GM12878 (cell line): ENCODE data around the gene ATF2. TPM values are rescaled to one million over a fixed set of nuclear protein-coding genes. Genes with fewer than 3 reads are reported as not detected.
"Not testable (repeated sequence)": the region's sequence is repeated elsewhere in the genome, so short reads cannot be mapped to it uniquely, and the experiment has no call there.

Experiments used
- ATAC-seq: fragments of 200-7000 bp; cut with Tn5 transposase; 3 replicates; pipeline ENCODE4 v1.9.1; 2020; ENCODE audit warnings: mild to moderate bottlenecking, moderate library complexity
- BruUV-seq: library from RNA; stranded (reverse); fragments of 400-500 nt; replicated peaks from 2 replicates; lab custom pipeline; 2021; lab: Mats Ljungman, UMichigan
- CTCF ChIA-PET: fragments of 300-600 bp; sonication (Branson Sonifier 250); formaldehyde crosslinking; extraction: SDS; loops from one replicate; lab custom pipeline; 2021; ENCODE audit warnings: inconsistent platforms; lab: Yijun Ruan, JAX
- POLR2A ChIA-PET: fragments of 350-600 bp; formaldehyde crosslinking; extraction: SDS; loops from one replicate; lab custom pipeline; 2021; ENCODE audit warnings: inconsistent platforms; lab: Charles Lee
- RAD21 ChIA-PET: fragments of 300-600 bp; sonication (Branson Sonifier 250); formaldehyde crosslinking; loops from one replicate; lab custom pipeline; 2023; ENCODE audit warnings: antibody characterized with exemption; ENCODE audit not compliant: unreplicated experiment; lab: Charles Lee
- SMC1A ChIA-PET: fragments of 300-600 bp; sonication (Branson Sonifier 250); formaldehyde crosslinking; loops from one replicate; lab custom pipeline; 2023; ENCODE audit not compliant: unreplicated experiment, uncharacterized antibody; lab: Charles Lee
- DNase-seq: peaks from one replicate; pipeline ENCODE4 v3.0.0-alpha.2; 2011; ENCODE audit warnings: low read depth, low spot score
- FAIRE-seq: peaks from 3 replicates; lab custom pipeline; 2011; peaks lifted over from hg19 to GRCh38; lab: Jason Lieb, UNC
- H2AFZ ChIP-seq: 2 replicates; pipeline ENCODE4 v1.6.0; 2011; ENCODE audit warnings: low read depth, low read length, control low read depth; ENCODE audit not compliant: control insufficient read depth
- H3K27ac ChIP-seq: 2 replicates; pipeline ENCODE4 v1.5.1; 2011; ENCODE audit warnings: control low read depth; ENCODE audit not compliant: control insufficient read depth, insufficient read depth
- H3K27me3 ChIP-seq, 2 experiments: replicated peaks in 1 of 2; 2 replicates each; pipeline versions ENCODE4 v1.6.0 to v1.6.1; 2011; ENCODE audit warnings: low read length in 1 of 2; ENCODE audit not compliant: control insufficient read depth in 2 of 2, insufficient read depth in 2 of 2
- H3K36me3 ChIP-seq, 2 experiments: 2 replicates each; pipeline ENCODE4 v1.5.1; 2011; ENCODE audit warnings: low read length in 1 of 2; ENCODE audit not compliant: control insufficient read depth in 2 of 2, insufficient read depth in 2 of 2
- H3K4me1 ChIP-seq: 2 replicates; pipeline ENCODE4 v1.6.1; 2011; ENCODE audit warnings: mild to moderate bottlenecking, low read length, moderate library complexity, mixed read lengths; ENCODE audit not compliant: control insufficient read depth, insufficient read depth
- H3K4me2 ChIP-seq: 2 replicates; pipeline ENCODE4 v1.6.0; 2011; ENCODE audit warnings: control low read depth; ENCODE audit not compliant: control insufficient read depth, insufficient read depth
- H3K4me3 ChIP-seq: fragments of 200-600 bp; sonication (generic); 2 replicates; pipeline ENCODE4 v1.5.1; 2016
- H3K79me2 ChIP-seq: 2 replicates; pipeline ENCODE4 v1.6.0; 2011; ENCODE audit warnings: low read length; ENCODE audit not compliant: control insufficient read depth, insufficient read depth
- H3K9ac ChIP-seq: 2 replicates; pipeline ENCODE4 v1.8.0; 2011; ENCODE audit warnings: low read length, control low read depth, mixed read lengths; ENCODE audit not compliant: control insufficient read depth, insufficient read depth
- H3K9me3 ChIP-seq: replicated peaks from 3 replicates; pipeline ENCODE4 v1.5.1; 2011; ENCODE audit warnings: mild to moderate bottlenecking, low read length; ENCODE audit not compliant: control insufficient read depth, insufficient read depth
- H4K20me1 ChIP-seq: 2 replicates; pipeline ENCODE4 v1.6.0; 2011; ENCODE audit not compliant: control insufficient read depth, insufficient read depth
- CBX5 ChIP-seq: sonication (generic); IDR thresholded peaks from 2 replicates; pipeline ENCODE4 v1.6.1; 2016; ENCODE audit warnings: low read depth, moderate library complexity, mild to moderate bottlenecking, inconsistent platforms
- E2F8 ChIP-seq: fragments of 450-650 bp; IDR thresholded peaks from 2 replicates; pipeline ENCODE4 v1.6.1; 2018; ENCODE audit warnings: mild to moderate bottlenecking, low read depth, moderate library complexity; ENCODE audit not compliant: partially characterized antibody
- EED ChIP-seq: sonication (generic); IDR thresholded peaks from 2 replicates; pipeline ENCODE4 v1.6.1; 2016; ENCODE audit warnings: antibody characterized with exemption, low read depth
- IRF4 ChIP-seq: IDR thresholded peaks from 2 replicates; pipeline ENCODE4 v1.6.1; 2011; ENCODE audit warnings: low read depth, low read length
- KDM1A ChIP-seq: fragments of 200-600 bp; sonication (generic); IDR thresholded peaks from 2 replicates; pipeline ENCODE4 v1.6.1; 2016; ENCODE audit warnings: borderline replicate concordance
- LARP7 ChIP-seq: fragments of 450-650 bp; IDR thresholded peaks from 2 replicates; pipeline ENCODE4 v1.6.1; 2017; ENCODE audit warnings: mild to moderate bottlenecking
- MEF2B ChIP-seq: fragments of 450-650 bp; IDR thresholded peaks from 2 replicates; pipeline ENCODE4 v1.6.1; 2018; ENCODE audit warnings: mild to moderate bottlenecking, moderate library complexity; ENCODE audit not compliant: partially characterized antibody, poor library complexity, severe bottlenecking
- USF2 ChIP-seq: IDR thresholded peaks from 2 replicates; pipeline ENCODE4 v1.6.1; 2011; ENCODE audit warnings: low read depth, low read length, improper control_type of control experiment, borderline replicate concordance
- ZBTB33 ChIP-seq: fragments of 450-650 bp; IDR thresholded peaks from 2 replicates; pipeline ENCODE4 v1.6.1; 2017; ENCODE audit warnings: mild to moderate bottlenecking
- ZNF217 ChIP-seq: fragments of 450-650 bp; IDR thresholded peaks from 2 replicates; pipeline ENCODE4 v1.6.1; 2017; ENCODE audit warnings: antibody characterized with exemption, mild to moderate bottlenecking
- WGBS: methylation state at CpG from one replicate; pipeline ENCODE4 v1.1.6; 2016; ENCODE audit warnings: low lambda C conversion rate; ENCODE audit not compliant: insufficient replicate concordance, insufficient coverage; ENCODE audit errors: missing lambda C conversion rate; 5-methylcytosine and 5-hydroxymethylcytosine counted together
- in situ Hi-C: fragments of 300-500 bp; cut with MboI; formaldehyde crosslinking; loops from 9 replicates; pipeline ENCODE4 v1.14.3; 2018; ENCODE audit warnings: mixed read lengths
- intact Hi-C: fragments of 100-400 bp; cut with micrococcal nuclease; formaldehyde crosslinking; loops from one replicate; pipeline ENCODE4 v1.14.2; 2022; ENCODE audit not compliant: unreplicated experiment
- polyA plus RNA-seq, 11 experiments: library from polyadenylated mRNA; depleted of rRNA in 4 of 11; unstranded in 6 of 11; stranded (reverse) in 5 of 11; fragments of >200 nt; fragmentation: Nextera tagmentation in 4 of 11; fragmentation: Illumina TruSeq in 1 of 11; extraction: Ambion mirVana in 4 of 11; extraction: Trizol in 1 of 11; gene quantifications; 1 replicate in 1 of 11; 2 replicates in 10 of 11; pipeline versions ENCODE4 v1.2.1 to v1.2.3, GENCODE V29; 2011 to 2016; ENCODE audit warnings: inconsistent platforms in 2 of 11, missing spikeins in 2 of 11, low read depth in 1 of 11
- total RNA-seq, 4 experiments: library from RNA; depleted of rRNA in 3 of 4; stranded (reverse); fragments of >200 nt in 3 of 4; fragmentation: Illumina TruSeq in 1 of 4; extraction: Trizol in 1 of 4; gene quantifications; 2 replicates each; pipeline versions ENCODE4 v1.2.1 to v1.2.3, GENCODE V29; 2013 to 2021

The ATF2 gene
- total and polyA plus RNA-seq, 10 of the 15 experiments (the other 5 are each of a cell fraction or from before 2014, with no cell fraction given) = 10.3 to 78.0 (median 36.0) TPM

- POLR2A ChIA-PET, RAD21 ChIA-PET, DNase-seq, H2AFZ ChIP-seq, ATAC-seq, H3K27ac ChIP-seq, SMC1A ChIA-PET, H3K79me2 ChIP-seq, in situ Hi-C loops, H3K4me2 ChIP-seq, H3K36me3 ChIP-seq, FAIRE-seq, H3K9me3 ChIP-seq, H4K20me1 ChIP-seq, H3K9ac ChIP-seq, H3K4me1 ChIP-seq, intact Hi-C loops, H3K27me3 ChIP-seq, BruUV-seq, H3K4me3 ChIP-seq: not testable (repeated sequence)
- CTCF ChIA-PET = interaction anchor here (1.1 kb wide), 1 partner anchor 10 kb away, joined by 3 read pairs; no protein-coding TSS in a partner anchor
- 98% methylated on average over 4 of the region's 4 CpGs for WGBS
These were observed 83.9 kb downstream of the ATF2 start for GRCh38 chr2:175084117-175084516.

DNA sequence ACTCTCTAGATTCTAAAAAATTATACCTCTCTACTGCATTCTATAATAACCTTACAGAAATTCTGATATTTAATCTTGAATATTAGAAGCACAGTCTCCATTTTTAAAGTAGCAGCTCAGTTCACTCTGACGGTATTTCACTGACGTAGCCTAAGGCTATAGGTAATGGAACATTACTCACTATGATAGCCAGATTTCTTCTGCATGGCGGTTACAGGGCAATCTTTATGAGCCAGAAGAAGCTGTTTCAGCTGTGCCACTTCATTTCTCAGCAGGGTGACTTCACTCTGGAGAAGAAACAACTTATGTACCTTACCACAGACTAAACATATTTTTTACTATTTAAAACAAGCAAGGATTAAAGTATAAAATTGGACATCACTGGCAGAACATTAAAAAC, 87.5 kb downstream of the ATF2 start:
- Histone ChIP-seq H3K27me3 (no peaks in the 10 kb centered on the region), H3K9me3 (no peaks in the 10 kb centered on the region), H3K36me3 (peaks cover 0 to 9% of the 10 kb centered on the region in 2 experiments; a peak in 3 of 4 replicates), H3K4me1 (no peaks in the 10 kb centered on the region), H3K79me2 (no peaks in the 10 kb centered on the region), H4K20me1 (no peaks in the 10 kb centered on the region), H3K4me3 (no peak overlapping the region), H3K4me2 (no peak overlapping the region), H3K9ac (no peak overlapping the region), H2AFZ (no peak overlapping the region), H3K27ac (no peak overlapping the region)
- FAIRE-seq = no peak
- SMC1A ChIA-PET = interaction anchor here (0.8 to 1.7 kb wide), 5 partner anchors 10 to 171 kb away, joined by 3 to 4 read pairs (median 3); no protein-coding TSS in a partner anchor
- intact Hi-C loops (no loop called here), in situ Hi-C loops (no loop called here)
- CTCF ChIA-PET = interaction anchor here (0.6 to 1.5 kb wide), 4 partner anchors 9 to 31 kb away, joined by 3 to 5 read pairs (median 3); no protein-coding TSS in a partner anchor
- no TSS peak for BruUV-seq
- WGBS = 100% methylated on average over 3 of the region's 3 CpGs
- no peak for ATAC-seq
- POLR2A ChIA-PET = no interaction called here
- no peak for DNase-seq
- RAD21 ChIA-PET = no interaction called here
- TF ChIP-seq MEF2B = no peak
- TF ChIP-seq CBX5 = no peak
- TF ChIP-seq LARP7 = no peak
- TF ChIP-seq EED = no peak
- TF ChIP-seq ZNF217 = no peak
- no peak for TF ChIP-seq E2F8
- TF ChIP-seq IRF4 = no peak
- no peak for TF ChIP-seq KDM1A
- no peak for TF ChIP-seq USF2
- TF ChIP-seq ZBTB33 = no peak
